Prostate gland (tissue), 2 donors: ENCODE data around the gene TNFSF13.

Experiments used
- POLR2A ChIP-seq: fragments of 450-650 bp; IDR thresholded peaks from one replicate; pipeline ENCODE4 v1.6.1; 2016; ENCODE audit warnings: antibody characterized with exemption, mild to moderate bottlenecking
- POLR2AphosphoS5 ChIP-seq: sonication (generic); formaldehyde crosslinking; IDR thresholded peaks from one replicate; pipeline ENCODE4 v1.6.1; 2017; ENCODE audit warnings: antibody characterized with exemption
- TF ChIP-seq, protein P1 (sequence below), 4 experiments: fragments of 200-600 bp in 2 of 4; fragments of 450-650 bp in 2 of 4; sonication (generic) in 2 of 4; IDR thresholded peaks; 1 replicate in 3 of 4; 2 replicates in 1 of 4; pipeline ENCODE4 v1.5.1; 2016 to 2019; ENCODE audit warnings: antibody characterized with exemption in 4 of 4, mild to moderate bottlenecking in 2 of 4, moderate library complexity in 2 of 4

DNA sequence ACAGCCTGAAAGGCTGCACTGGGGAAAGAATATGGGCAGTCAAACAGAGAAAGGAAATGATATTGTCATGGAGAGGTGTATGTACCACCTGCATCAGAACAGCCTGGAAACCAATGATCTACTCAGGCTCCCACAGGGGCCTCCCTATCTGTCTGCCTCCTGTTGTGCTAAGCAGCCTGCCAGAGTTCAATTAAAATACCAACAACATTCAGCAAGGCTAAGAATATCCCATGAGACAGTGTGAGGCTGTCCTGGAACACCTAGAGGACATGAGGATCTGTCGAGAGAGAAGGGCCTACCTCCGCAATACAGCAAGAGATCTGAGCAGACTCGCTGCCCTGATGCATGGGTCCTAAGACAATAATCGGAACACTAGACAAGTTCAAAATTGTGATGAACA is 47.7 kb downstream of the TNFSF13 start:
- TF ChIP-seq, protein P1, sequence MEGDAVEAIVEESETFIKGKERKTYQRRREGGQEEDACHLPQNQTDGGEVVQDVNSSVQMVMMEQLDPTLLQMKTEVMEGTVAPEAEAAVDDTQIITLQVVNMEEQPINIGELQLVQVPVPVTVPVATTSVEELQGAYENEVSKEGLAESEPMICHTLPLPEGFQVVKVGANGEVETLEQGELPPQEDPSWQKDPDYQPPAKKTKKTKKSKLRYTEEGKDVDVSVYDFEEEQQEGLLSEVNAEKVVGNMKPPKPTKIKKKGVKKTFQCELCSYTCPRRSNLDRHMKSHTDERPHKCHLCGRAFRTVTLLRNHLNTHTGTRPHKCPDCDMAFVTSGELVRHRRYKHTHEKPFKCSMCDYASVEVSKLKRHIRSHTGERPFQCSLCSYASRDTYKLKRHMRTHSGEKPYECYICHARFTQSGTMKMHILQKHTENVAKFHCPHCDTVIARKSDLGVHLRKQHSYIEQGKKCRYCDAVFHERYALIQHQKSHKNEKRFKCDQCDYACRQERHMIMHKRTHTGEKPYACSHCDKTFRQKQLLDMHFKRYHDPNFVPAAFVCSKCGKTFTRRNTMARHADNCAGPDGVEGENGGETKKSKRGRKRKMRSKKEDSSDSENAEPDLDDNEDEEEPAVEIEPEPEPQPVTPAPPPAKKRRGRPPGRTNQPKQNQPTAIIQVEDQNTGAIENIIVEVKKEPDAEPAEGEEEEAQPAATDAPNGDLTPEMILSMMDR (IDR thresholded peaks at IDR 0.05), result no peak
- TF ChIP-seq POLR2A (no peak), POLR2AphosphoS5 (no peak)
